Frontal cortex (tissue), 4 donors: ENCODE results near the gene FUZ. TPM values are rescaled to one million over a fixed set of nuclear protein-coding genes. Genes with fewer than 3 reads are reported as not detected.
"Not testable (repeated sequence)": the region's sequence is repeated elsewhere in the genome, so short reads cannot be mapped to it uniquely, and the experiment has no call there.

Source experiments
- DNase-seq, 2 donors: peaks; one replicate each; pipeline ENCODE4 v3.0.0; 2012; ENCODE audit warnings: low spot score in 2 of 2
- FAIRE-seq: peaks from 2 replicates; lab custom pipeline; 2012; peaks lifted over from hg19 to GRCh38; lab: Jason Lieb, UNC
- total RNA-seq: library from RNA; depleted of rRNA; stranded (reverse); fragments of >200 nt; gene quantifications from one replicate; pipeline ENCODE4 v1.2.3, GENCODE V29; 2014
- donor health status: control.
- donor health status: control.
- donor health status: control.

Gene FUZ
- total RNA-seq, 1 donor from 2014 or later = 17.5 TPM

- DNase-seq (no peak), FAIRE-seq (no peak)
Measured at GRCh38 chr19:49835562-49835961, 22.5 kb upstream of the FUZ start.

- FAIRE-seq = no peak
- no peak for DNase-seq
Measured at GRCh38 chr19:49833599-49833998, 20.5 kb upstream of the FUZ start.

GRCh38 chr19:49832556-49832955, 19.5 kb upstream of the FUZ start:
- no peak for DNase-seq
- no peak for FAIRE-seq

- FAIRE-seq = no peak
- DNase-seq = no peak
Measured at GRCh38 chr19:49831592-49831991, 18.5 kb upstream of the FUZ start.

- FAIRE-seq (no peak), DNase-seq (no peak)
Measured at GRCh38 chr19:49830766-49831165, 17.7 kb upstream of the FUZ start.

GRCh38 chr19:49829721-49830120, 16.6 kb upstream of the FUZ start:
- no peak for FAIRE-seq
- no peak for DNase-seq

GRCh38 chr19:49829200-49829599, 16.1 kb upstream of the FUZ start:
- no peak for FAIRE-seq
- DNase-seq = no peak

- DNase-seq (no peak), FAIRE-seq (no peak)
Measured at GRCh38 chr19:49827034-49827433, 13.9 kb upstream of the FUZ start.

GRCh38 chr19:49824662-49825061, 11.6 kb upstream of the FUZ start:
- DNase-seq (no peak), FAIRE-seq (no peak)

- no peak for FAIRE-seq
- no peak for DNase-seq
Measured at GRCh38 chr19:49823472-49823871, 10.4 kb upstream of the FUZ start.

- FAIRE-seq (no peak), DNase-seq (no peak)
Measured at GRCh38 chr19:49820125-49820524, 7.0 kb upstream of the FUZ start.

- not testable (repeated sequence) for FAIRE-seq, DNase-seq
Measured at GRCh38 chr19:49819452-49820115, 6.5 kb upstream of the FUZ start.

- DNase-seq (no peak), FAIRE-seq (no peak)
Measured at GRCh38 chr19:49818649-49819370, 5.7 kb upstream of the FUZ start.

- peak; percentile 92 to 93 for DNase-seq
- FAIRE-seq = no peak
Measured at GRCh38 chr19:49817964-49818648, 5.0 kb upstream of the FUZ start, which contains the start of gene MED25. TSS of gene MED25 (plus strand) at chr19:49818289. CDS start at chr19:49818342, 53 bp downstream.

GRCh38 chr19:49816590-49816989, 3.5 kb upstream of the FUZ start:
- no peak for FAIRE-seq
- no peak for DNase-seq

GRCh38 chr19:49814010-49814409, 918 bp upstream of the FUZ start:
- FAIRE-seq (no peak), DNase-seq (no peak)

- FAIRE-seq = no peak
Measured at GRCh38 chr19:49812452-49812996, 568 bp downstream of the FUZ start.

GRCh38 chr19:49811328-49811727, 1.8 kb downstream of the FUZ start:
- FAIRE-seq = no peak
- no peak for DNase-seq

More at GRCh38 chr19:49812452-49812996, 568 bp downstream of the FUZ start:
- no peak for DNase-seq

- FAIRE-seq = no peak
Measured at GRCh38 chr19:49809941-49810389, 3.1 kb downstream of the FUZ start.

GRCh38 chr19:49809160-49809940, 3.7 kb downstream of the FUZ start:
- DNase-seq (peak in 1 of 2 donors; percentile 62), FAIRE-seq (no peak)

More at GRCh38 chr19:49809941-49810389, 3.1 kb downstream of the FUZ start:
- no peak for DNase-seq
